HG02938 (cell line): Measurements from ENCODE around the gene TSPAN3.
A peak's percentile ranks its signal among the peaks of the same experiment; 100 is the strongest.

Experiments
- ATAC-seq: cut with Tn5 transposase; IDR thresholded peaks from one replicate; pipeline ENCODE4 v1.9.1; 2021; ENCODE audit warnings: mild to moderate bottlenecking, moderate library complexity; ENCODE audit not compliant: unreplicated experiment

TSPAN3 gene

GRCh38 chr15:77012868-77013267, 58.0 kb downstream of the TSPAN3 start:
- no peak for ATAC-seq

- no peak for ATAC-seq
Measured at GRCh38 chr15:77012117-77012712, 58.7 kb downstream of the TSPAN3 start.

DNA sequence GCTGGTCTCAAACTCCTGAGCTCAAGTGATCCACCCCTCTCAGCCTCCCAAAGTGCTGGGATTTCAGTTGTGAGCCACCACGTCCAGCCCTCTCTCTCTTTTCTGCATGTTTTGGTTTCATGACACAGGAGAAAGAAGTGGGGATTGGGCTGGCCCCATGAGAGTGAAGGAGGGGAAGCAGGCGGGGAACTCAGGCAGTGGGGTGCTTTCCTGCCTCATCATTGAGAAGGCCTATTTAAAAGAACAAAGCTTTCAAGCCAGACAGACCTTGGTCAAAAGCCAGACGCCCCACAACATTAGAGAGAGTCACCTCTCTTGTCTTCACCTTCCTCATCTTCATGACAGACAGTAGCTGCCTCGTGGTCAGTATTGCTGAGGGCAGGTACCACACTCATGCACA, 60.1 kb downstream of the TSPAN3 start:
- no peak for ATAC-seq

- ATAC-seq: no peak
Measured at GRCh38 chr15:77010312-77010686, 60.6 kb downstream of the TSPAN3 start.

- ATAC-seq: no peak
Measured at GRCh38 chr15:77009646-77010311, 61.1 kb downstream of the TSPAN3 start.

- ATAC-seq: no peak
Measured at GRCh38 chr15:77009176-77009575, 61.7 kb downstream of the TSPAN3 start.

- ATAC-seq: no peak
Measured at GRCh38 chr15:77004189-77004588, 66.7 kb downstream of the TSPAN3 start.

DNA sequence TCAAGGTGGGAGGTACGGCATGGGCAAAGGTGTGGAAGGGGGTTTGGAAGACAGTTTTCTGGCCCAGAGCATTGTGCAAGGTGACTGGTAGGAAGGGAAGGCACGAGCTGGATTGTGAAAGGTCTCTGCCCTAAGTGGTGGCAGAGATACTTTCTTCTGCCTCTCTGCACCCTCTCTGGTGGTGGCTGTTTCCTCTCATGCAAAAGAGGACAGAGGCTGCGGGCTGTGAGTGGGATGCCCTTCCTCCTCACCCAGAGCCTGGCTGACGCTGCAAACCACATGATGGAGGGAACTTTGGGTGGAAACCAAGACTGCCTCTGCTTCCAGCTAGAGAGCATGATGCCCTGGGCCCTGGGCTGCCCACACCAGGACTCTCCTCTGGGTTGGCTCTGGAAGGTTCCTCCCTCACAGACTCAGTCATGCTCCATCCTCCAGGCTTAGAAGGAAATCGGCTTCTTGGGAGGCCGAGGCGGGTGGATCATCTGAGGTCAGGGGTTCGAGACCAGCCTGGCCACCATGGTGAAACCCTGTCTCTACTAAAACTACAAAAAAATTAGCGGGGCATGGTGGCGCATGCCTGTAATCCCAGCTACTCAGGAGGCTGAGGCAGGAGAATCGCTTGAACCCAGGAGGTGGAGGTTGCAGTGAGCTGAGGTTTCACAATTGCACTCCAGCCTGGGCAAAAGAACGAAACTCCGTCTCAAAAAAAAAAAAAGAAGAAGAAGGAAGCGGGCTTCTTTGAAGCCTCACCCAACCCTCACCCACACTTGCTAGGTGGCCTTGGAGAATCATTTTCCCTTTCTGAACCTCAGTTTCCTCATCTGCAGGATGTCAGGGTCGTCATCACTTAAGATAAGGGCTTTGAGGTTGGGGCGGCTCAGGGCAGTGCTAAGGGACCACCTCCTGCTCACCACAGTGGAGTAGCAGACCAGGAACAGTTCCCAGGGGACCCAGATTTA, 67.7 kb downstream of the TSPAN3 start:
- peak; percentile 49 for ATAC-seq

GRCh38 chr15:77002436-77002835, 68.5 kb downstream of the TSPAN3 start:
- no peak for ATAC-seq

GRCh38 chr15:77001966-77002365, 68.9 kb downstream of the TSPAN3 start:
- ATAC-seq: no peak

GRCh38 chr15:77001351-77001750, 69.6 kb downstream of the TSPAN3 start:
- no peak for ATAC-seq

GRCh38 chr15:76999996-77000395, 70.9 kb downstream of the TSPAN3 start:
- ATAC-seq: no peak

GRCh38 chr15:76998663-76999285, 72.1 kb downstream of the TSPAN3 start:
- no peak for ATAC-seq

- no peak for ATAC-seq
Measured at GRCh38 chr15:76996526-76997401, 74.1 kb downstream of the TSPAN3 start.

GRCh38 chr15:76996076-76996525, 74.8 kb downstream of the TSPAN3 start:
- no peak for ATAC-seq

- ATAC-seq: peak; percentile 42
Measured at GRCh38 chr15:76994971-76995945, 75.7 kb downstream of the TSPAN3 start, which contains the start of gene PSTPIP1. PSTPIP1 (plus strand) TSS chr15:76995126; CDS start chr15:76995574, 448 bp downstream.

DNA sequence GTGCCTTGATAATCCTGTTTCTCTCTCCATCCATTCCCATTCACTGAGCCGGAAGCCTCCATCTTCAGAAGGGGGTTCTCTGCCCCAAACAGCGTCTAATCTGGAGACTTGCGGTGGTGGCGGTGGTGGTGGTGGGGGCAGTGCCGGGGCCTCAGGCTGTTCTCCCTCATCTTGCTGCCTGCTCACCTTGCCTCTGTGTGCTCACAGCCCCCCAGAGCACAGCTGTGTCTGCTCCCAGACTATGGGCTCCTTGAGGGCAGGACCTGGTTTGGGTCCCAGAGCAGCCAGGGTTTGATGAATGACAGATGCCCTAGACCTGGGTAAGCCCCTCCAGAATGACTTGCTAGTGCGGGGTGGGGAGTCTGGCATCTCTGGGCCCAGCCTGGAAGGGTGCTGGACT, 76.4 kb downstream of the TSPAN3 start:
- ATAC-seq: no peak

- no peak for ATAC-seq
Measured at GRCh38 chr15:76994001-76994400, 76.9 kb downstream of the TSPAN3 start.
